ENCODE results near the gene MICB. TPM values are rescaled to one million over a fixed set of nuclear protein-coding genes. Genes with fewer than 3 reads are reported as not detected.

The MICB gene
- total and polyA plus RNA-seq, 9 of the 15 experiments (the other 6 are each of a cell fraction or from before 2014, with no cell fraction given) = 13.3 to 34.5 (median 19.8) TPM

DNA sequence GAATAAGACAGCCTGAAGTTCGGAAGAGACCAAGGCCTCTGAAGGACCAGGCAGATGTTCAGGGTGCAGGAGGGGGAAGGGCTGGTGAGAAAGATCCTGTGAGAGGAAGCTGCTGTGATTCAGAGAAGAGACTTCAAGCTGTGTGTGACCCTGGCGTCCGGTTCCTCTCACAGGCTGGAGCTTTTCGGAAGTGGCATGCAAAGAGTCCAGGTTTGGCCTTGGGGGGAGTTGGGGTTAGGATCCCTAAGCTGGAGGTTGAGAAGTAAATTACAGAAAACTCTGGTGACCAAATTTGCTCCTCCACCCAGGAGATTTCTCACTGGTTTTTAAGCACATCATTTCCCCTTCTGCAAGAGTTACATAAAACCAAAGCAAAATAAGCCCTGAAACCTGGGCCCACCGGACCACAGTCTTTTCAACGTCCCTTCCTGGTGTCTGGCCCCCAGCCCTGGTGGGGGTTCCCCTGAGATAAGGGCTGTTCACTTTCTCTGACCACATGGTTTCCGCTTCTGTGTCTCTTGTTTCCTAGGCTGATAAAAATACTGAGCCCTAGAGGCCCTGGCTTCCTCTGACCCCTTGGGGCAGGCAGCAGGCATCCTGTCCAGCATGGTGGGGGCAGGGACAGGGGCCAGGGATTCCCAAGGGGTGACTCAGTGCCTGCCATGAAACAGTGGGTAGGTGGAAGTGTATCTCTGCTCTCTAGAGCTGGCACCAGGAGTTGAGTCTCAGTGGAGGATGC is 62.2 kb downstream of the MICB start:
- peak; percentile 88 for FAIRE-seq
- peak overlapping the region; percentile 17; the same call in 1 of the 2 replicates for H3K4me2 ChIP-seq (ENCODE audit: insufficient read depth, low read length)
- intact Hi-C loops (cut with micrococcal nuclease) = no loop called here
- TF ChIP-seq ZNF79 (CRISPR knock-in tag; IDR thresholded peaks at IDR 0.05; ENCODE audit: low read depth) = peak; percentile 10; the same call in 1 of the 2 replicates
- peak; percentile 90 for TF ChIP-seq RNF2 (IDR thresholded peaks at IDR 0.05)
- TF ChIP-seq, protein P1, sequence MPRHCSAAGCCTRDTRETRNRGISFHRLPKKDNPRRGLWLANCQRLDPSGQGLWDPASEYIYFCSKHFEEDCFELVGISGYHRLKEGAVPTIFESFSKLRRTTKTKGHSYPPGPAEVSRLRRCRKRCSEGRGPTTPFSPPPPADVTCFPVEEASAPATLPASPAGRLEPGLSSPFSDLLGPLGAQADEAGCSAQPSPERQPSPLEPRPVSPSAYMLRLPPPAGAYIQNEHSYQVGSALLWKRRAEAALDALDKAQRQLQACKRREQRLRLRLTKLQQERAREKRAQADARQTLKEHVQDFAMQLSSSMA (CRISPR knock-in tag; IDR thresholded peaks at IDR 0.05) = no peak
- TF ChIP-seq MYC (IDR thresholded peaks at IDR 0.05; ENCODE audit: low read depth, low read length) = peak; percentile 76
- no peak for TF ChIP-seq MYC (CRISPR knock-in tag; IDR thresholded peaks at IDR 0.05; ENCODE audit: borderline replicate concordance, low read depth)
- TF ChIP-seq CBX2 (IDR thresholded peaks at IDR 0.05; ENCODE audit: insufficient read depth, low read length, poor library complexity, severe bottlenecking) = no peak
- no peak for TF ChIP-seq CC2D1A (IDR thresholded peaks at IDR 0.05)
- 0 out of 2 replicates have a peak, but pooled peaks have one; percentile 14 for TF ChIP-seq HDAC2 (IDR thresholded peaks at IDR 0.05)
- peak; percentile 42 for TF ChIP-seq TAF9B (IDR thresholded peaks at IDR 0.05; ENCODE audit: partially characterized antibody)
- no peak for TF ChIP-seq ZNF668 (CRISPR knock-in tag; IDR thresholded peaks at IDR 0.05)
- 0 out of 2 replicates have a peak, but pooled peaks have one; percentile 26 for TF ChIP-seq ZNF431 (CRISPR knock-in tag; IDR thresholded peaks at IDR 0.05)
- TF ChIP-seq, protein P2, sequence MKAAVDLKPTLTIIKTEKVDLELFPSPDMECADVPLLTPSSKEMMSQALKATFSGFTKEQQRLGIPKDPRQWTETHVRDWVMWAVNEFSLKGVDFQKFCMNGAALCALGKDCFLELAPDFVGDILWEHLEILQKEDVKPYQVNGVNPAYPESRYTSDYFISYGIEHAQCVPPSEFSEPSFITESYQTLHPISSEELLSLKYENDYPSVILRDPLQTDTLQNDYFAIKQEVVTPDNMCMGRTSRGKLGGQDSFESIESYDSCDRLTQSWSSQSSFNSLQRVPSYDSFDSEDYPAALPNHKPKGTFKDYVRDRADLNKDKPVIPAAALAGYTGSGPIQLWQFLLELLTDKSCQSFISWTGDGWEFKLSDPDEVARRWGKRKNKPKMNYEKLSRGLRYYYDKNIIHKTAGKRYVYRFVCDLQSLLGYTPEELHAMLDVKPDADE (conservative IDR thresholded peaks at IDR 0.05; ENCODE audit: control insufficient read depth, low read depth, low read length) = peak; percentile 24; the same call in 1 of the 2 replicates
- TF ChIP-seq SRSF7 (optimal IDR thresholded peaks at IDR 0.05; ENCODE audit: low read depth, low read length) = no peak
- TF ChIP-seq, protein P3, sequence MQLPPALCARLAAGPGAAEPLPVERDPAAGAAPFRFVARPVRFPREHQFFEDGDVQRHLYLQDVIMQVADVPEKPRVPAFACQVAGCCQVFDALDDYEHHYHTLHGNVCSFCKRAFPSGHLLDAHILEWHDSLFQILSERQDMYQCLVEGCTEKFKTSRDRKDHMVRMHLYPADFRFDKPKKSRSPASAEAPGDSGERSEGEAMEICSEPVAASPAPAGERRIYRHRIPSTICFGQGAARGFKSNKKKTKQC (CRISPR knock-in tag; IDR thresholded peaks at IDR 0.05) = no peak
- TF ChIP-seq KLF1 (tag; IDR thresholded peaks at IDR 0.05) = no peak
- TF ChIP-seq MAFK (IDR thresholded peaks at IDR 0.05; ENCODE audit: low read length) = 0 out of 2 replicates have a peak, but pooled peaks have one; percentile 11
- peak; percentile 75 for TF ChIP-seq BHLHE40 (IDR thresholded peaks at IDR 0.05; ENCODE audit: low read length)
- no peak for TF ChIP-seq NCOA2 (IDR thresholded peaks at IDR 0.05; ENCODE audit: partially characterized antibody in 2 of 2)
- no peak; the same call in 1 of the 2 replicates for TF ChIP-seq BCOR (IDR thresholded peaks at IDR 0.05)
- no peak for TF ChIP-seq NR2C2 (CRISPR knock-in tag; IDR thresholded peaks at IDR 0.05)
- TF ChIP-seq NR2C2 (tag; IDR thresholded peaks at IDR 0.05) = peak; percentile 70
- no peak for TF ChIP-seq PPARD (CRISPR knock-in tag; IDR thresholded peaks at IDR 0.05)
- TF ChIP-seq MEF2D (tag; conservative IDR thresholded peaks at IDR 0.05; ENCODE audit: low read depth) = no peak

More for the DNA sequence above, 62.2 kb downstream of the MICB start:
- H3K79me2 ChIP-seq (ENCODE audit: control insufficient read depth, insufficient read depth, low read length) = no peaks in the 10 kb centered on the region
- CTCF ChIA-PET (ENCODE audit: low intra/inter-chr PET ratio) = no interaction called here
- peaks cover 46% of the 10 kb centered on the region for H3K36me3 ChIP-seq (ENCODE audit: control insufficient read depth, insufficient read depth, low read length)
- ATAC-seq (peak; percentile 79), DNase-seq (ENCODE audit: extremely low read depth in 1 of 4, low spot score in 3 of 4) (peak; percentile 66 to 92 (median 76))
- peak overlapping the region; percentile 4 to 77; a peak in 2 of 4 replicates for H3K9ac ChIP-seq (ENCODE audit: insufficient read depth in 1 of 2, low read depth in 2 of 2, low read length in 2 of 2)
- H3K9me3 ChIP-seq (replicated peaks; ENCODE audit: control insufficient read depth, insufficient read depth, low read depth, low read length) = no peaks in the 10 kb centered on the region
- no peaks in the 10 kb centered on the region for H4K20me1 ChIP-seq (replicated peaks; ENCODE audit: control insufficient read depth, insufficient read depth, low read length)
- peak overlapping the region; percentile 41 for H3K27ac ChIP-seq (ENCODE audit: extremely low read depth, low read depth, low read length)
- no peaks in the 10 kb centered on the region for H3K27me3 ChIP-seq (ENCODE audit: control insufficient read depth in 2 of 2, insufficient read depth in 2 of 2, low read length in 2 of 2)
- H3K4me3 ChIP-seq = no peak overlapping the region
- BruUV-seq (replicated peaks) = no TSS peak
- no peak overlapping the region for H2AFZ ChIP-seq (ENCODE audit: low read depth, low read length)
- peaks cover 6% of the 10 kb centered on the region for H3K9me1 ChIP-seq (ENCODE audit: control insufficient read depth, insufficient read depth, low read length)
- H3K4me1 ChIP-seq (replicated peaks in 1 of 2; ENCODE audit: control insufficient read depth in 2 of 2, insufficient read depth in 2 of 2, low read length in 2 of 2) = peaks cover 47 to 64% of the 10 kb centered on the region in 2 experiments
- POLR2A ChIA-PET = interaction anchor here (0.7 to 5.8 kb wide), 8 partner anchors 11 to 238 kb away, joined by 3 to 38 read pairs (median 4); partner anchors contain the start of genes ATP6V1G2, DDX39B, NFKBIL1 and PRRC2A
- in situ Hi-C loops (cut with MboI) = no loop called here
- 8% methylated on average over 7 of the region's 7 CpGs for WGBS (ENCODE audit: insufficient coverage, low coverage, missing lambda C conversion rate)

Measured in K562 (cell line).